ENCODE measurements around the gene CREG2.
"Not testable (repeated sequence)": the region's sequence is repeated elsewhere in the genome, so short reads cannot be mapped to it uniquely, and the experiment has no call there.

Gene CREG2

DNA sequence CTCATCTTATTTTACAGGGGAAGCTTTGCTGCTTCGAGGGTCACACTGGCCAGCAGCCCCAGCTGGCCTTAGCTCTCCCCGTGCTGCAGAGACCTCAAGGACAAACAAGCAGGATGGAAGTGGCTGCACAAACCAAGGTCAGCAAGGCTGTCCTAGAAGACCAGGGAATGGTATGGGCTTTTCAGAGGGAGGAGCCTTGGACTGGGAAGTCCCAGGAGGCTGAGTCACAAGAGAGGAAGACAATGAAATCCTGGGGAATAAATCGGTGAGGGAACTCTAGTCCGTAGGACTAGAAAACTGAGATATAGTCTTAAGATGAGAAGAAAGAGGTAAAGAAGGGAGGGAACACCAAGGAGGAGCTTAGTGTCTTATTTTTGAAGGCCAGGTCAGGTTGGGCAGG, 15.7 kb downstream of the CREG2 start:
- DNase-seq: no peak

- no peak for DNase-seq
Observed at GRCh38 chr2:101369100-101369499, 18.2 kb downstream of the CREG2 start.

GRCh38 chr2:101368376-101368775, 18.9 kb downstream of the CREG2 start:
- DNase-seq: no peak

- no peak for DNase-seq
Observed at GRCh38 chr2:101367508-101367907, 19.8 kb downstream of the CREG2 start.

- DNase-seq: no peak
Observed at GRCh38 chr2:101364878-101365277, 22.4 kb downstream of the CREG2 start.

DNA sequence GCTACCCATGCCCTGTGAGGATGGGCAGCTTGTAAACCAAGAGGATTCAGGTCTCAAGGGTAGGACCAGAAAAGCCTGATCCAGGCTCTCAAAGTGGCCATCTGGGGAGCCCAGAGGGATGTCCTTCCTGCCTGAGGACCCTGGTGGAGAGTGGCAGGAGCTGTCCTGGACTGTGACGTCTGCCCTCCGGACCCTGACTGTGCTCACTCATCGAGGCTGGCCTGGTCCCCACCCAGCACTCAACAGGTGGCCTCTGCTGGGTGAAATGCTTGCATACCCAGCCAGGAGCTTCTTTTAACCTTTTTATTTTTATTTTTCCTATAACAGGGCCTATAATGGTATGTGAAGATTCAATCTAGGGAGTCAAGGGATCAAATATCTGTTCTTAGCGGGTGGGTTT, 24.5 kb downstream of the CREG2 start:
- no peak for DNase-seq

DNA sequence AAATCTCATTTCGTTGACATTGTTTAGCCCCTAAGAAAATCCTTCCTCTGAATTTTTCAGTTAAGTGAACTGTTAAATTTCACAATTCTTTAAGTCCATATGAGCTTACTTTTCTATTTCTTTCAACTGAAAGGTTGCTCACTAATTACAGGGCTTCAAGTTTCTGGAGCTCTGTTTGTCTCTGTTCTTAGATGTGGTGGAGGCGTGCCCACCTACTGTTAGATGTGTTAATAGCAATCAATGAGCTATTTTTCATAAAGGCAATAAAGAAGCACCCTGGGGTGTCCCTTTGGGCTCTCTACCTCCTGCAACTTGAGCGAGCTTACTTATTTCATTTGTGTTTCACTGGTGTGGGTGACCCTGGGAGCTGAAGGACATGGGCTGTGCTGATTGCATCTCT, 25.0 kb downstream of the CREG2 start:
- no peak for DNase-seq

- no peak for DNase-seq
Observed at GRCh38 chr2:101361522-101361921, 25.8 kb downstream of the CREG2 start.

GRCh38 chr2:101361121-101361520, 26.2 kb downstream of the CREG2 start:
- no peak for DNase-seq

GRCh38 chr2:101360232-101360631, 27.1 kb downstream of the CREG2 start:
- no peak for DNase-seq

DNA sequence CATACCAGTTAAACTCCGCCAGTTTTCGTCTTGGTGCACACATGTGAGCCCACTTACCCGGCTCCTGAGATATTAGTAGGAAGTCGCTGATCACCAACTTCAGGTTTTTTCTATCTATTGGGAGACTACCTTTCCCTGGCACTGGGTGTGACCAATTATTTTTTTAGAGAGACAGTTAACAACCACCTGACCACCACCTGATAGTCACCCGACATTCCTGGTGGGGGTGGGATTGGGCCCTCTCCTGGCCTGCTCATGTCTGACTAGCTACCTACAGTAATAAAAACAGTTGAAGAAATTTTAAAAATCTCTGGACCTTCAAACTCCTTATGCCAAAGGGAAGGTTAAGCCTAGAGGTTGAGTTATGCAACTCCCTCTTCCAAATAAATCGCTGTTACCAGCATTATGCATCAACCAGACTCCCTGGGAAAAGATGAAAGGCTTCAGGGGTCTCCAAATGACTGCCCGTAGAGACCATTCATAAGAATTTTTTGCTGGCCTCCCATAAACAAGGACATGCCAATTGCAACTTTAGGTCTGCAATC, 27.8 kb downstream of the CREG2 start:
- DNase-seq: no peak

DNA sequence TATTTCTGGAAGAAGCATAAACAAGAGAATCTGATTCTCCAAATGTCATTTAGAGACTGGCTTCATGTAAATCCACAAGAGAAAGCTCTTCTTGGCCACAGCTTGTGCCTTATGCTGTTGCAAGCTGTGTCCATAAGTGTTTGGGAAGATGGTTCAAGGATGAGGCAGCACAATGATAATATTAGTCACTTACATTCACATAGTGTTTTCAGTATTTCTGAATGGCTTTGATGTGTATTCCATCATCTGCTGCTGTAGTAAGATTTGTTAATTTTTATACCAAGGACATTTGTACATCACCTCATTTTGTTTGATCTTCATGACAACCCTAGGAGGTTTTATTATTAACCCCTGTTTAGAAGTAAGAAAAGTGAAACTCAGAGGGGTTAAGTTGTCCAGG, 29.9 kb downstream of the CREG2 start:
- DNase-seq: no peak

DNA sequence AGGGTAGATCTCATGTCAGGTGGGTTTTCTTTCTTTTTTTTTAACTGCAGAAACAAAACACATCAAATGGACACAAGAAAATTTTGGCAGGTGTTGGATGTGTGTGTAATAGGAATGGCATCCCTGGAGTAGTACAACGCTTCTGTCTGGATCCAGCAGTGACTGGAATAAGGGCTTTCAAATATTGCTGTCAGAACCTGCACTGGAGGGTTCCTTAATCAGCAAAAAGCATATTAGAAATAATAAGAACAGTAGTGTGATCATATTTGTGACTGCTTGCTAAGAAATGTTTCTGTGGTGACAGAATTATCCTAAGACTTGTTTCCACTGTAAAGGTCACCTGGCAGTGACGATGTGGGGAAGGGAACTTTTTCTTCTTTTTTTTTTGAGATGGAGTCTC, 30.8 kb downstream of the CREG2 start:
- DNase-seq: no peak

DNA sequence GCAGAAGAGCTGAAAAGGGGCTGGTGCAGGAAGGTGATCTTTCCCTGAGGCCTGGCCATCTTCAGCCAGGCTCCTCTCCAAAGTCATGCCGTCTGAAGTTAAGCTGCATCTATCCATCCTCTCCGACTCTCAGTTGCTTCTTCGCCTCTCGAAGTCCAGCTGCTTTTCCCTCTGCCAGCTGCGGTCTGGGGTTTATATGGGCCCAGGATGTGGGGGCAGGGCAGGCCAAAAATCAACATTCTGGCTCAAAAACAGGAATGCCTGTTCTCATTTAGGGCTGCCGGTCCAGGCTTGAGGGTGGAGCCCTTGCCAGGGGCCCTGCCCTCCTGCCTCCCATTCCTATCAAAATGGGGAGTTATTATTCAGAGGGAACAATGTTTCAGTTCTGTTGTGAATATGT, 31.2 kb downstream of the CREG2 start:
- no peak for DNase-seq

- DNase-seq: no peak
Observed at GRCh38 chr2:101355401-101356054, 31.8 kb downstream of the CREG2 start.

DNA sequence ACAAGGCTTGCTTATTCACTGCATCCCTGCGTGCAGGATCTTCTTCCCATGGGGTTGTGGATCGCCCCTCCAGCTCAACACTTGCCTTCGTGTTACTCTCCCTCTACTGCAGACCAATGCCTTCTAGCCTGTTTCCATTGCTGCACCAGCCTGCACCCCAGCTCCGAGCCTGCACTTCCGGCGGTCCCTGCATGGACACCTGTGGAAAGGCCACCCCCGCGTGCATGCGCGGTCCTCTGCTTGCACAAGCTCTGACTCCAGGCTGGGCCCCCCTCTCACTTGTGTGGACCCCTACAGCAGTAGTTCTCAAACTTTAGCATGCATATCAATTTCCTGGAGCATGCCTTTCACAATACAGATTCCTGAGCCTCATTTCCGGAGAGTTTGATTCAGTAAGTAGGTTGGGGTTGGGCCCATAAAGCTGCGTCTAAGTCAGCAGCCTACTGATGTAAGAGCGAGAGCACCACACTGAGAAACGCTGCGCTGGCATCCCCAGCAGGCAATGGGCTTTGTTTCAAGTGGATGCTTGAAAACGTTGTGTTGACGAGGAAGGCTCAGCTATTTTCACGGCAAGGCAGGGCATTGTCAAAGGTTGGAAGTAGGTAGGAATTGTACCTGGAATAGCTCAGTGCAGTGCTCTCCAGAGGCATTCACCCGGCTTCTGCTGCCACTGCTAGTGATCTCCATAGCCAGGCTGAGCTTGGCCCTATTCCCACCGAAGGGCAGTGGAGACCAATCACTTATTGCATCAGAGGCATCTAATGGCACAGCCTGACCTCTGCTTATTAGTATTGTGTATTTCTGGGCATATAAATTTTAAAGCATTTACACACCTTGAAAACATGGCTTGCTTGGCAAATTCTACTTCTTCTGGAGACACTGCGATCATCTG, 32.6 kb downstream of the CREG2 start:
- no peak for DNase-seq

GRCh38 chr2:101352631-101353030, 34.7 kb downstream of the CREG2 start:
- not testable (repeated sequence) for DNase-seq

DNA sequence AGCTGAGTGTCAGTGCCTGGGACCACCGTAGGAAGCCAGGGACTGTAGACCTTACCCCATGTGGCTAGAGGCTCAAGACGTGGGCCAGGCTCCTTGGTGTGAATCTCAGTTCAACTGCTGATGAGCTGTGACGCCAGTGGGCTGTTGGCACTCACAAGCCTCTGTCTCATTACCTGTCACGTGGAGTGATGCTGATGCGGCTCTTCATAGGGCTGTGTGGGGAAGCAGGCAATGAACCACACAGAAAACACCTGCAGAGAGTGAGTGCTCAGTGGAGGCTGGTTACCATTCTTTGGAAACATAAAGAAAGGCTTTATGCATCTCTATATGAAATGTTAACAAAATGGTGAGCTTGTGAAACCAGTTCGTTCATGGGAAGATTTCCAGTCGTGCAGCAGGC, 36.1 kb downstream of the CREG2 start:
- DNase-seq: no peak

- peak; percentile 56 for DNase-seq
Observed at GRCh38 chr2:101349893-101350662, 37.2 kb downstream of the CREG2 start.

GRCh38 chr2:101348883-101349282, 38.4 kb downstream of the CREG2 start:
- DNase-seq: no peak

DNA sequence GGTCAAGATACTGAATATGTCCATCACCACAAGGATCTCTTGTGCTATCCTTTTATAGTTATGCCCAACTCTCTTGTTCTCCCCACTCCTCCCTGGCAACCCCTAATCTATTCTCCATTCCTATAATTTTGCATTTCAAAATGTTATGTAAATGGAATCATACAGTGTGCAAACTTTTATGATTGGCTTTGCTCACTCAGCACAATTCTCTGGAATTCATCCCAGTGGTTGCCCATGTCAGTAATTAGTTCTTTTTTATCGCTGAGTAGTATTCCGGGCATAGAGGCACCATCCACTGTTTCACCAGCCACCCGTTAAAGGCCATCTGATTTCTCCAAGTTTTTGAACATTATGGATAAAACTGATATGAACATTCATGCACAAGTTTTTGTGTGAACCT, 40.4 kb downstream of the CREG2 start:
- no peak for DNase-seq

DNA sequence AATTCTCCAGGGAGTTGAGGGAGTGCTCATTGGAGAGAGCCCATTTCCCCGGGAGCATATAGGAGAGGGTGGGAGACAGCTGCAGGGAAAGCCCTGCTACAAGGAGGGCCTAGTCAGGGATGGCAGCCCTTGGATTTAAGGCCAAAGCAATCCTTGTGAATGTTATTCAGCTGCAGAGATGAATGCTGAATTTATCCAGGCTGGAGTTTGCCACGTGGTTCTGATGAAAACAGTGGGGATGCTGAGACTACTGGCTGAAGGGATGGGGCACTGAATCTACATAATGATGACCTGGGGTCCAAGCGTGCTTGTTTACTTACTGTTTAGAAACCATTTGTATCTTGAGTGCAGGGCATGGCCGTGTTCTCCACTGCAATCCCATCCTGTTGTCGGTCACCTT, 43.2 kb downstream of the CREG2 start:
- DNase-seq: no peak

DNA sequence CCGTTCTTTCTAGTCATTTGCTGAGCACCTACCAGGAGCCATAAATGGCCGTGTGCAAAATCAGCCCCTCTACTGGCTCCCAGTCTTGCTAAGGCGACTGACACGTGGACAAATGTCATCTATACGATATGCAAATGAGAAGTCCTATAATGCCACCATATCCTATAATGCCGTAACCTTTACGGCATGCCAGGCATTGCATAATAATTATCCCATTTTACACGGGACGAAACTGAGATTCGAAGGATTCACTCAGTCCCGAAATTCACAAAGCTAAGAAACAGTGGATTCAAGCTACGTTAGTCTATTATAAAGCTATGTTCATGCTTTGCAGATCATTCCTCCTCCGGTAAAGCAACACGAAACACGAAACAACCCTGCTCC, 44.7 kb downstream of the CREG2 start:
- DNase-seq: no peak
